CD4-positive, alpha-beta T cell treated with Interferon gamma for 1 hour (primary cell): ENCODE measurements around the gene PEX7.
"Not testable (repeated sequence)": the region's sequence is repeated elsewhere in the genome, so short reads cannot be mapped to it uniquely, and the experiment has no call there.

ENCODE experiments used
- DNase-seq: peaks from one replicate; pipeline ENCODE4 v3.0.0-alpha.2; 2020

Gene PEX7

DNA sequence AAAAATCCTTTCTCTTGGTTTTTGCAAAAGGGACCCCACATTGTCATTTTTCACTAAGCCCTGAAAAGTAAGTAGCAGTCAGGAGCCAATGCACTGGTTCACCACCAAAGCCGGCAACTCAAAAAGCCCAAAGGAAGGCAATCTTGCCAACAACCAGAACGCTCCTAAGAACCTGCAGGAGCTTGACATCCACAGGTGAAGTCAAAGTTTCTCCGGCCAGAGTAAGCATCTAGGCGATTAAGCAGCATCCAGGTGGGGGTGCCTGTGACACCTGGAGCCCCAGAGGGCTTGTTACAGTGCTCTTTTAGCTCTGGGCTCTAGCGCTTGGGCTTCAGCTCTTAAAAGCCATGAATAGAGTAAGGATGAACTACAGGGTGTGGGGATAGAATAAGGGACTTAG, 135.8 kb downstream of the PEX7 start:
- DNase-seq, result no peak

- DNase-seq, result no peak
These were observed 137.1 kb downstream of the PEX7 start for GRCh38 chr6:136959471-136959891.

GRCh38 chr6:136959935-136960334, 137.5 kb downstream of the PEX7 start:
- not testable (repeated sequence) for DNase-seq

DNA sequence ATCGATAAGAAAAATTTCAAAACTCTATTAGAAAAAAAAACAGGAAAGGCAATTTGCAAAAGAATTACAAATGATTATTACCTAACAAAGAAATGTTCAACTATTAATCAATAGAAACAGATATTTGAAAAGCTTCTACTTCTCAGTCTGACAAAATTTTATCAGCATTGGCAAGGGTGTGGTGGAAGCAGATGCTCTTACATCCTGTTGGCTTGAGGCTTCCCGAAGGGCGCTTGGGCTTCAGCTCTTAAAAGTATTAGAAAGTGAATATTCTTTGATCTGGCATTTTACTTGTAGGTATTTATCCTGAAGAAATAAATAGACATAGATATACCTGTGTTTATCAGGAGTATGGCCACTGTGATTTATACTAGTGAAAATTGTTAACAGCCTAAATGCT, 138.4 kb downstream of the PEX7 start:
- no peak for DNase-seq

DNA sequence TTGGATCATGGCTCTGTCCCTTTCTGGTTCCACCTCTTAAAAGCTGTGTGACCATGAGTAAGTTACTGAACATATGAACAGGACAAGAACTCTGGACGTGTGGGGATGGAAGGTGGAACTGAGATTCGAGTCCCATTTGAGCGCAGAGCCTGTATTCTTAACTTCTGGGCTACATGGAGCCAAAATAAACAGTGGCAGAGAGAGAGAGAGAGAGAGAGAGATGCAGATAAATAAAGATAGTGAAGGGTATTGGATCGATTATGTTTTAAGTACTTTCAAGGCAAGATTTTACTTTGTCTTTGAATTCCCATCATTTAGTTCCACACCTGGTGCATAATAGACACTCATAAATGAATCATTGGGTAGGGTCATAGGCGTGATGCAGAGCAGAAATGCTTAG, 139.5 kb downstream of the PEX7 start:
- DNase-seq, result no peak

- no peak for DNase-seq
These were observed 140.3 kb downstream of the PEX7 start for GRCh38 chr6:136962661-136963060.

GRCh38 chr6:136963259-136963658, 140.9 kb downstream of the PEX7 start:
- DNase-seq, result no peak
